ENCODE data around the gene BCAS1.

- TF ChIP-seq, protein P1, sequence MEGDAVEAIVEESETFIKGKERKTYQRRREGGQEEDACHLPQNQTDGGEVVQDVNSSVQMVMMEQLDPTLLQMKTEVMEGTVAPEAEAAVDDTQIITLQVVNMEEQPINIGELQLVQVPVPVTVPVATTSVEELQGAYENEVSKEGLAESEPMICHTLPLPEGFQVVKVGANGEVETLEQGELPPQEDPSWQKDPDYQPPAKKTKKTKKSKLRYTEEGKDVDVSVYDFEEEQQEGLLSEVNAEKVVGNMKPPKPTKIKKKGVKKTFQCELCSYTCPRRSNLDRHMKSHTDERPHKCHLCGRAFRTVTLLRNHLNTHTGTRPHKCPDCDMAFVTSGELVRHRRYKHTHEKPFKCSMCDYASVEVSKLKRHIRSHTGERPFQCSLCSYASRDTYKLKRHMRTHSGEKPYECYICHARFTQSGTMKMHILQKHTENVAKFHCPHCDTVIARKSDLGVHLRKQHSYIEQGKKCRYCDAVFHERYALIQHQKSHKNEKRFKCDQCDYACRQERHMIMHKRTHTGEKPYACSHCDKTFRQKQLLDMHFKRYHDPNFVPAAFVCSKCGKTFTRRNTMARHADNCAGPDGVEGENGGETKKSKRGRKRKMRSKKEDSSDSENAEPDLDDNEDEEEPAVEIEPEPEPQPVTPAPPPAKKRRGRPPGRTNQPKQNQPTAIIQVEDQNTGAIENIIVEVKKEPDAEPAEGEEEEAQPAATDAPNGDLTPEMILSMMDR (IDR thresholded peaks at IDR 0.05): no peak
- TF ChIP-seq POLR2AphosphoS5 (IDR thresholded peaks at IDR 0.05) (no peak), POLR2A (IDR thresholded peaks at IDR 0.05) (no peak)
These were observed 49.5 kb downstream of the BCAS1 start for GRCh38 chr20:54020868-54021267.

Data from prostate gland (tissue), 2 donors.